HepG2 (cell line): Measurements from ENCODE around the gene ZNF175. TPM values are rescaled to one million over a fixed set of nuclear protein-coding genes. Genes with fewer than 3 reads are reported as not detected.

ENCODE experiments used
- ATAC-seq: fragments of 200-7000 bp; cut with Tn5 transposase; 3 replicates; pipeline ENCODE4 v1.9.1; 2020; ENCODE audit warnings: mild to moderate bottlenecking, moderate library complexity
- BruUV-seq: library from RNA; stranded (reverse); fragments of 400-500 nt; replicated peaks from 2 replicates; lab custom pipeline; 2021; lab: Mats Ljungman, UMichigan
- CTCF ChIA-PET: fragments of 300-600 bp; formaldehyde crosslinking; extraction: SDS; loops from one replicate; lab custom pipeline; 2021; ENCODE audit warnings: low total read pairs, inconsistent platforms, low intra/inter-chr PET ratio; lab: Yijun Ruan, JAX
- POLR2A ChIA-PET: fragments of 350-600 bp; sonication (Branson Sonifier 250); formaldehyde crosslinking; loops from one replicate; lab custom pipeline; 2020; ENCODE audit warnings: antibody characterized with exemption, inconsistent platforms; lab: Yijun Ruan, JAX
- DNase-seq: peaks from one replicate; pipeline ENCODE4 v3.0.0-alpha.2; 2015; ENCODE audit warnings: low spot score
- FAIRE-seq: peaks from 3 replicates; lab custom pipeline; 2011; peaks lifted over from hg19 to GRCh38; lab: Jason Lieb, UNC
- H2AFZ ChIP-seq: one replicate; pipeline ENCODE4 v1.6.1; 2011; ENCODE audit warnings: low read length, inconsistent platforms
- H3K27ac ChIP-seq: fragments of 300-600 bp; 3 replicates; pipeline ENCODE4 v1.8.0; 2011; ENCODE audit warnings: mixed run types, mild to moderate bottlenecking, mixed read lengths, low read length, inconsistent platforms; ENCODE audit not compliant: insufficient read depth; ENCODE audit errors: extremely low read length
- H3K27me3 ChIP-seq, 2 experiments: fragments of 200-600 bp in 1 of 2; 2 replicates in 1 of 2; 3 replicates in 1 of 2; pipeline versions ENCODE4 v1.6.0 to v1.8.0; 2011; ENCODE audit warnings: low read length in 2 of 2, mild to moderate bottlenecking in 2 of 2, moderate library complexity in 2 of 2, inconsistent platforms in 1 of 2; ENCODE audit not compliant: insufficient read depth in 2 of 2, control insufficient read depth in 1 of 2
- H3K36me3 ChIP-seq, 2 experiments: fragments of 200-600 bp in 1 of 2; replicated peaks in 1 of 2; 2 replicates in 1 of 2; 3 replicates in 1 of 2; pipeline versions ENCODE4 v1.5.1 to v1.8.0; 2011; ENCODE audit warnings: low read length in 2 of 2, inconsistent platforms in 1 of 2; ENCODE audit not compliant: insufficient read depth in 2 of 2, control insufficient read depth in 1 of 2
- H3K4me1 ChIP-seq: 2 replicates; pipeline ENCODE4 v1.5.1; 2012; ENCODE audit warnings: low read length, inconsistent platforms; ENCODE audit not compliant: insufficient read depth
- H3K4me2 ChIP-seq: 2 replicates; pipeline ENCODE4 v1.6.0; 2011; ENCODE audit warnings: low read depth, low read length, inconsistent platforms
- H3K4me3 ChIP-seq, 3 experiments: fragments of 200-600 bp in 1 of 3; sonication (generic), shearing (Covaris generic) in 1 of 3; replicated peaks in 1 of 3; 2 replicates each; pipeline ENCODE4 v1.5.1; 2011 to 2016; ENCODE audit warnings: low read length in 3 of 3, inconsistent platforms in 2 of 3, low read depth in 2 of 3, mild to moderate bottlenecking in 2 of 3, control low read depth in 1 of 3, mixed read lengths in 1 of 3; ENCODE audit not compliant: insufficient read depth in 1 of 3
- H3K79me2 ChIP-seq: one replicate; pipeline ENCODE4 v1.6.1; 2011; ENCODE audit warnings: low read length, inconsistent platforms; ENCODE audit not compliant: insufficient read depth
- H3K9ac ChIP-seq: 2 replicates; pipeline ENCODE4 v1.6.0; 2011; ENCODE audit warnings: mild to moderate bottlenecking, low read depth, low read length, inconsistent platforms; ENCODE audit not compliant: insufficient read depth
- H3K9me3 ChIP-seq: 2 replicates; pipeline ENCODE4 v1.5.1; 2012; ENCODE audit warnings: mild to moderate bottlenecking, low read length
- H4K20me1 ChIP-seq: 2 replicates; pipeline ENCODE4 v1.6.0; 2011; ENCODE audit warnings: inconsistent platforms, mild to moderate bottlenecking, low read length, moderate library complexity; ENCODE audit not compliant: insufficient read depth
- CENPT ChIP-seq: sonication (generic); formaldehyde crosslinking; IDR thresholded peaks from 2 replicates; pipeline ENCODE4 v1.8.0; 2022; ENCODE audit warnings: low read depth, mild to moderate bottlenecking, moderate library complexity, missing genetic modification reagents
- ELF3 ChIP-seq: IDR thresholded peaks from 2 replicates; pipeline ENCODE4 v1.6.1; 2016; ENCODE audit warnings: missing genetic modification reagents, missing compliant biosample characterization
- HDAC6 ChIP-seq: fragments of 200-600 bp; sonication (generic); IDR thresholded peaks from 2 replicates; pipeline ENCODE4 v1.7.0; 2017; ENCODE audit warnings: mild to moderate bottlenecking, antibody characterized with exemption, low read length, low read depth
- HOXA9 ChIP-seq: sonication (generic); formaldehyde crosslinking; IDR thresholded peaks from 2 replicates; pipeline ENCODE4 v1.8.1; 2022; ENCODE audit warnings: missing genetic modification reagents, mild to moderate bottlenecking, moderate library complexity, borderline replicate concordance
- KAT7 ChIP-seq: IDR thresholded peaks from 2 replicates; pipeline ENCODE4 v1.6.1; 2018; ENCODE audit warnings: borderline replicate concordance, missing compliant biosample characterization
- KLF6 ChIP-seq: IDR thresholded peaks from 2 replicates; pipeline ENCODE4 v1.8.0; 2016; ENCODE audit warnings: missing biosample characterization, missing genetic modification reagents
- NCOA1 ChIP-seq: sonication (generic); formaldehyde crosslinking; IDR thresholded peaks from 2 replicates; pipeline ENCODE4 v1.9.0; 2021; ENCODE audit warnings: missing genetic modification reagents
- RFXAP ChIP-seq: sonication (generic); formaldehyde crosslinking; IDR thresholded peaks from 2 replicates; pipeline ENCODE4 v1.4.0; 2020; ENCODE audit warnings: missing genetic modification reagents, borderline replicate concordance
- SOX5 ChIP-seq: IDR thresholded peaks from 2 replicates; pipeline ENCODE4 v1.6.1; 2016; ENCODE audit warnings: borderline replicate concordance
- STAT5B ChIP-seq: sonication (generic); formaldehyde crosslinking; IDR thresholded peaks from 2 replicates; pipeline ENCODE4 v1.4.0; 2020; ENCODE audit warnings: missing genetic modification reagents
- TBP ChIP-seq: sonication (generic); formaldehyde crosslinking; IDR thresholded peaks from 2 replicates; pipeline ENCODE4 v1.5.0; 2020; ENCODE audit warnings: missing genetic modification reagents
- XBP1 ChIP-seq: sonication (generic); formaldehyde crosslinking; IDR thresholded peaks from 2 replicates; pipeline ENCODE4 v1.5.0; 2020; ENCODE audit warnings: missing genetic modification reagents
- ZBTB33 ChIP-seq: sonication (generic); formaldehyde crosslinking; IDR thresholded peaks from 2 replicates; pipeline ENCODE4 v1.4.0; 2020; ENCODE audit warnings: missing genetic modification reagents
- ZNF207 ChIP-seq: fragments of 450-650 bp; IDR thresholded peaks from 2 replicates; pipeline ENCODE4 v1.6.1; 2016; ENCODE audit warnings: antibody characterized with exemption, borderline replicate concordance
- WGBS: methylation state at CpG from one replicate; pipeline ENCODE4 v1.1.6; 2017; ENCODE audit warnings: low lambda C conversion rate; 5-methylcytosine and 5-hydroxymethylcytosine counted together
- in situ Hi-C: cut with HindIII; loops from 2 replicates; pipeline ENCODE4 v1.10.0; 2017; ENCODE audit warnings: low pct_unique_long_range_greater_than_20kb; ENCODE audit not compliant: extremely low pct_ligation_motif_present
- intact Hi-C: fragments of 100-400 bp; cut with micrococcal nuclease; formaldehyde crosslinking; loops from one replicate; pipeline ENCODE4 v1.10.0; 2022; ENCODE audit not compliant: unreplicated experiment
- polyA plus RNA-seq, 8 experiments: library from polyadenylated mRNA; depleted of rRNA in 3 of 8; stranded (reverse) in 7 of 8; unstranded in 1 of 8; fragments of >200 nt; fragmentation: Illumina TruSeq in 4 of 8; extraction: Trizol in 4 of 8; gene quantifications; 2 replicates each; pipeline versions ENCODE4 v1.2.1 to v1.2.3, GENCODE V29; 2011 to 2016; ENCODE audit warnings: low read depth in 4 of 8, missing spikeins in 1 of 8, mixed read lengths in 1 of 8; ENCODE audit not compliant: insufficient read depth in 1 of 8
- total RNA-seq, 5 experiments: library from RNA; depleted of rRNA; stranded (reverse); fragments of >200 nt; fragmentation: Illumina TruSeq; extraction: Trizol; gene quantifications; 2 replicates each; pipeline ENCODE4 v1.2.3, GENCODE V29; 2016; ENCODE audit warnings: low read depth in 1 of 5
- TF ChIP-seq, protein P1 (sequence below): sonication (generic); formaldehyde crosslinking; IDR thresholded peaks from 2 replicates; pipeline ENCODE4 v1.4.0; 2020; ENCODE audit warnings: missing genetic modification reagents, mild to moderate bottlenecking, borderline replicate concordance
- TF ChIP-seq, protein P2 (sequence below): conservative IDR thresholded peaks from 2 replicates; pipeline ENCODE4 v1.6.1; 2018; ENCODE audit warnings: missing genetic modification reagents
- TF ChIP-seq, protein P3 (sequence below): sonication (generic); formaldehyde crosslinking; IDR thresholded peaks from 2 replicates; pipeline ENCODE4 v1.4.0; 2020; ENCODE audit warnings: missing genetic modification reagents

ZNF175 gene
- total and polyA plus RNA-seq, 2 of the 13 experiments (the other 11 are each of a cell fraction or from before 2014, with no cell fraction given) = 1.2 to 1.5 TPM

GRCh38 chr19:51566489-51567100 lies 4.5 kb upstream of the ZNF175 start:
- CTCF ChIA-PET = no interaction called here
- no peak for FAIRE-seq

More at GRCh38 chr19:51566489-51567100, 4.5 kb upstream of the ZNF175 start:
- Histone ChIP-seq H3K4me3 (no peak overlapping the region), H4K20me1 (no peaks in the 10 kb centered on the region), H3K36me3 (no peaks in the 10 kb centered on the region), H3K27ac (no peak overlapping the region), H3K4me2 (no peak overlapping the region), H3K79me2 (no peaks in the 10 kb centered on the region), H3K9ac (no peak overlapping the region), H3K4me1 (peaks cover under 1% of the 10 kb centered on the region; the same call in 1 of the 2 replicates), H3K9me3 (no peaks in the 10 kb centered on the region), H2AFZ (no peak overlapping the region), H3K27me3 (peaks cover 1 to 4% of the 10 kb centered on the region in 2 experiments; a peak in 2 of 5 replicates)
- TF ChIP-seq NCOA1 (CRISPR knock-in tag) (no peak), HOXA9 (CRISPR knock-in tag) (no peak), STAT5B (CRISPR knock-in tag) (no peak), CENPT (CRISPR knock-in tag) (no peak), ZBTB33 (CRISPR knock-in tag) (no peak), KAT7 (CRISPR knock-in tag) (no peak), SOX5 (CRISPR knock-in tag) (no peak), ZNF207 (no peak), ELF3 (CRISPR knock-in tag) (no peak), KLF6 (CRISPR knock-in tag) (no peak), TBP (CRISPR knock-in tag) (no peak), HDAC6 (no peak), RFXAP (no peak), XBP1 (no peak)
- TF ChIP-seq, protein P1, sequence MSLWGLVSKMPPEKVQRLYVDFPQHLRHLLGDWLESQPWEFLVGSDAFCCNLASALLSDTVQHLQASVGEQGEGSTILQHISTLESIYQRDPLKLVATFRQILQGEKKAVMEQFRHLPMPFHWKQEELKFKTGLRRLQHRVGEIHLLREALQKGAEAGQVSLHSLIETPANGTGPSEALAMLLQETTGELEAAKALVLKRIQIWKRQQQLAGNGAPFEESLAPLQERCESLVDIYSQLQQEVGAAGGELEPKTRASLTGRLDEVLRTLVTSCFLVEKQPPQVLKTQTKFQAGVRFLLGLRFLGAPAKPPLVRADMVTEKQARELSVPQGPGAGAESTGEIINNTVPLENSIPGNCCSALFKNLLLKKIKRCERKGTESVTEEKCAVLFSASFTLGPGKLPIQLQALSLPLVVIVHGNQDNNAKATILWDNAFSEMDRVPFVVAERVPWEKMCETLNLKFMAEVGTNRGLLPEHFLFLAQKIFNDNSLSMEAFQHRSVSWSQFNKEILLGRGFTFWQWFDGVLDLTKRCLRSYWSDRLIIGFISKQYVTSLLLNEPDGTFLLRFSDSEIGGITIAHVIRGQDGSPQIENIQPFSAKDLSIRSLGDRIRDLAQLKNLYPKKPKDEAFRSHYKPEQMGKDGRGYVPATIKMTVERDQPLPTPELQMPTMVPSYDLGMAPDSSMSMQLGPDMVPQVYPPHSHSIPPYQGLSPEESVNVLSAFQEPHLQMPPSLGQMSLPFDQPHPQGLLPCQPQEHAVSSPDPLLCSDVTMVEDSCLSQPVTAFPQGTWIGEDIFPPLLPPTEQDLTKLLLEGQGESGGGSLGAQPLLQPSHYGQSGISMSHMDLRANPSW (CRISPR knock-in tag) = no peak
- TF ChIP-seq, protein P2, sequence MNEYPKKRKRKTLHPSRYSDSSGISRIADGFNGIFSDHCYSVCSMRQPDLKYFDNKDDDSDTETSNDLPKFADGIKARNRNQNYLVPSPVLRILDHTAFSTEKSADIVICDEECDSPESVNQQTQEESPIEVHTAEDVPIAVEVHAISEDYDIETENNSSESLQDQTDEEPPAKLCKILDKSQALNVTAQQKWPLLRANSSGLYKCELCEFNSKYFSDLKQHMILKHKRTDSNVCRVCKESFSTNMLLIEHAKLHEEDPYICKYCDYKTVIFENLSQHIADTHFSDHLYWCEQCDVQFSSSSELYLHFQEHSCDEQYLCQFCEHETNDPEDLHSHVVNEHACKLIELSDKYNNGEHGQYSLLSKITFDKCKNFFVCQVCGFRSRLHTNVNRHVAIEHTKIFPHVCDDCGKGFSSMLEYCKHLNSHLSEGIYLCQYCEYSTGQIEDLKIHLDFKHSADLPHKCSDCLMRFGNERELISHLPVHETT (CRISPR knock-in tag) = no peak
- TF ChIP-seq, protein P3, sequence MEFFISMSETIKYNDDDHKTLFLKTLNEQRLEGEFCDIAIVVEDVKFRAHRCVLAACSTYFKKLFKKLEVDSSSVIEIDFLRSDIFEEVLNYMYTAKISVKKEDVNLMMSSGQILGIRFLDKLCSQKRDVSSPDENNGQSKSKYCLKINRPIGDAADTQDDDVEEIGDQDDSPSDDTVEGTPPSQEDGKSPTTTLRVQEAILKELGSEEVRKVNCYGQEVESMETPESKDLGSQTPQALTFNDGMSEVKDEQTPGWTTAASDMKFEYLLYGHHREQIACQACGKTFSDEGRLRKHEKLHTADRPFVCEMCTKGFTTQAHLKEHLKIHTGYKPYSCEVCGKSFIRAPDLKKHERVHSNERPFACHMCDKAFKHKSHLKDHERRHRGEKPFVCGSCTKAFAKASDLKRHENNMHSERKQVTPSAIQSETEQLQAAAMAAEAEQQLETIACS (CRISPR knock-in tag) = no peak
- intact Hi-C loops = no loop called here
- no peak for ATAC-seq
- no peak for DNase-seq
- WGBS = 1% methylated on average over 8 of the region's 8 CpGs
- POLR2A ChIA-PET = no interaction called here
- BruUV-seq = no TSS peak
- in situ Hi-C loops = no loop called here
